H9 (cell line): ENCODE results near the gene RIBC2. TPM values are rescaled to one million over a fixed set of nuclear protein-coding genes. Genes with fewer than 3 reads are reported as not detected.

Experiments
- DNase-seq: peaks from one replicate; pipeline ENCODE4 v3.0.0-alpha.2; 2017
- H2AFZ ChIP-seq: one replicate; pipeline ENCODE4 v1.6.1; 2013; ENCODE audit warnings: mild to moderate bottlenecking, low read length, control low read depth, moderate library complexity
- H2AK5ac ChIP-seq: 2 replicates; pipeline ENCODE4 v1.6.1; 2013; ENCODE audit warnings: low read length, control low read depth, mixed read lengths; ENCODE audit not compliant: insufficient read length
- H2BK120ac ChIP-seq: one replicate; pipeline ENCODE4 v1.6.1; 2013; ENCODE audit warnings: low read depth, mild to moderate bottlenecking, low read length, control low read depth, inconsistent platforms; ENCODE audit not compliant: poor library complexity, severe bottlenecking
- H2BK12ac ChIP-seq: 2 replicates; pipeline ENCODE4 v1.6.1; 2013; ENCODE audit warnings: low read length, control low read depth, mixed read lengths, low read depth; ENCODE audit not compliant: insufficient read length
- H2BK15ac ChIP-seq: 2 replicates; pipeline ENCODE4 v1.6.1; 2013; ENCODE audit warnings: low read depth, low read length, control low read depth
- H2BK20ac ChIP-seq: one replicate; pipeline ENCODE4 v1.6.1; 2013; ENCODE audit warnings: low read depth, mild to moderate bottlenecking, low read length, control low read depth, inconsistent platforms; ENCODE audit not compliant: poor library complexity, severe bottlenecking
- H2BK5ac ChIP-seq: 2 replicates; pipeline ENCODE4 v1.6.1; 2013; ENCODE audit warnings: low read length, control low read depth, mixed read lengths; ENCODE audit not compliant: insufficient read length
- H3K14ac ChIP-seq: 2 replicates; pipeline ENCODE4 v1.6.1; 2013; ENCODE audit warnings: low read length, control low read depth; ENCODE audit not compliant: insufficient read depth
- H3K18ac ChIP-seq: 2 replicates; pipeline ENCODE4 v1.6.1; 2013; ENCODE audit warnings: low read depth, mild to moderate bottlenecking, mixed read lengths, low read length, control low read depth; ENCODE audit not compliant: insufficient read length
- H3K23ac ChIP-seq: 2 replicates; pipeline ENCODE4 v1.6.1; 2013; ENCODE audit warnings: low read length, control low read depth, mixed read lengths, low read depth; ENCODE audit not compliant: insufficient read length
- H3K23me2 ChIP-seq: 2 replicates; pipeline ENCODE4 v1.6.1; 2013; ENCODE audit warnings: low read depth, mild to moderate bottlenecking, mixed read lengths, low read length, control low read depth; ENCODE audit not compliant: insufficient read length, poor library complexity, severe bottlenecking
- H3K27ac ChIP-seq: 2 replicates; pipeline ENCODE4 v1.5.1; 2013; ENCODE audit warnings: low read length, control low read depth, mixed read lengths, low read depth; ENCODE audit not compliant: insufficient read length
- H3K27me3 ChIP-seq: 2 replicates; pipeline ENCODE4 v1.6.1; 2013; ENCODE audit warnings: low read length, control low read depth, inconsistent platforms; ENCODE audit not compliant: insufficient read depth
- H3K4ac ChIP-seq: 2 replicates; pipeline ENCODE4 v1.6.1; 2013; ENCODE audit warnings: low read depth, mild to moderate bottlenecking, control low read depth, inconsistent platforms, low read length, moderate library complexity
- H3K4me1 ChIP-seq: 2 replicates; pipeline ENCODE4 v1.6.1; 2013; ENCODE audit warnings: low read length, control low read depth, inconsistent platforms; ENCODE audit not compliant: insufficient read depth
- H3K4me2 ChIP-seq: 2 replicates; pipeline ENCODE4 v1.6.1; 2013; ENCODE audit warnings: low read length, control low read depth, mixed read lengths; ENCODE audit not compliant: insufficient read length, insufficient read depth
- H3K56ac ChIP-seq: 2 replicates; pipeline ENCODE4 v1.6.1; 2013; ENCODE audit warnings: low read depth, mild to moderate bottlenecking, mixed read lengths, low read length, control low read depth; ENCODE audit not compliant: insufficient read length
- H3K79me1 ChIP-seq: 2 replicates; pipeline ENCODE4 v1.6.1; 2013; ENCODE audit warnings: low read depth, mild to moderate bottlenecking, moderate library complexity, low read length, control low read depth, inconsistent platforms; ENCODE audit not compliant: insufficient read depth, poor library complexity, severe bottlenecking
- H3K79me2 ChIP-seq: 2 replicates; pipeline ENCODE4 v1.6.1; 2013; ENCODE audit warnings: low read length, control low read depth, inconsistent platforms; ENCODE audit not compliant: insufficient read depth
- H3K9ac ChIP-seq: 2 replicates; pipeline ENCODE4 v1.6.1; 2013; ENCODE audit warnings: low read length, control low read depth, mixed read lengths; ENCODE audit not compliant: insufficient read length; ENCODE audit errors: extremely low read depth
- H3K9me3 ChIP-seq: one replicate; pipeline ENCODE4 v1.6.1; 2013; ENCODE audit warnings: low read depth, low read length, inconsistent platforms; ENCODE audit not compliant: control insufficient read depth
- H3T11ph ChIP-seq: one replicate; pipeline ENCODE4 v1.6.1; 2013; ENCODE audit warnings: mild to moderate bottlenecking, low read length, control low read depth, inconsistent platforms
- H4K20me1 ChIP-seq: one replicate; pipeline ENCODE4 v1.6.1; 2013; ENCODE audit not compliant: control insufficient read depth, insufficient read length, insufficient read depth
- H4K5ac ChIP-seq: 2 replicates; pipeline ENCODE4 v1.6.1; 2013; ENCODE audit warnings: low read depth, mild to moderate bottlenecking, mixed read lengths, low read length, control low read depth; ENCODE audit not compliant: insufficient read length
- H4K8ac ChIP-seq: replicated peaks from 2 replicates; pipeline ENCODE4 v1.6.1; 2013; ENCODE audit warnings: low read length, control low read depth, mixed read lengths, low read depth; ENCODE audit not compliant: insufficient read length
- H4K91ac ChIP-seq: 2 replicates; pipeline ENCODE4 v1.6.1; 2013; ENCODE audit warnings: low read depth, mild to moderate bottlenecking, moderate library complexity, mixed read lengths, low read length, control low read depth; ENCODE audit not compliant: insufficient read length
- H3K27ac Mint-ChIP-seq, 3 experiments: 2 replicates in 2 of 3; 3 replicates in 1 of 3; pipeline ENCODE4 v1.8.0; 2020 to 2021; ENCODE audit warnings: mixed read lengths in 3 of 3, mild to moderate bottlenecking in 1 of 3, moderate library complexity in 1 of 3
- H3K27me3 Mint-ChIP-seq: 2 replicates; pipeline ENCODE4 v1.8.0; 2021; ENCODE audit warnings: low read depth, mild to moderate bottlenecking, moderate library complexity, mixed read lengths
- H3K36me3 Mint-ChIP-seq, 3 experiments: 2 replicates in 2 of 3; 3 replicates in 1 of 3; pipeline ENCODE4 v1.8.0; 2020 to 2021; ENCODE audit warnings: low read depth in 3 of 3, mixed read lengths in 3 of 3; ENCODE audit not compliant: insufficient read depth in 1 of 3
- H3K4me1 Mint-ChIP-seq, 2 experiments: 2 replicates each; pipeline ENCODE4 v1.8.0; 2020; ENCODE audit warnings: mixed read lengths in 2 of 2
- H3K4me3 Mint-ChIP-seq, 2 experiments: 2 replicates in 1 of 2; 3 replicates in 1 of 2; pipeline ENCODE4 v1.8.0; 2020 to 2021; ENCODE audit warnings: mild to moderate bottlenecking in 2 of 2, mixed read lengths in 2 of 2, moderate library complexity in 1 of 2
- H3K9me3 Mint-ChIP-seq, 2 experiments: 2 replicates in 1 of 2; 3 replicates in 1 of 2; pipeline ENCODE4 v1.8.0; 2020; ENCODE audit warnings: mild to moderate bottlenecking in 2 of 2, mixed read lengths in 2 of 2, moderate library complexity in 1 of 2
- CTCF ChIP-seq: fragments of 200-600 bp; sonication (generic); conservative IDR thresholded peaks from 3 replicates; pipeline ENCODE4 v1.8.0; 2021; ENCODE audit warnings: antibody characterized with exemption, mild to moderate bottlenecking
- WGBS: extraction: QIAGEN DNeasy Blood & Tissue Kit; methylation state at CpG from one replicate; pipeline ENCODE4 v1.1.7; 2013; ENCODE audit warnings: missing lambda C conversion rate, low lambda C conversion rate, mixed read lengths; ENCODE audit not compliant: insufficient read length; ENCODE audit errors: extremely low coverage; 5-methylcytosine and 5-hydroxymethylcytosine counted together
- total RNA-seq: library from RNA; stranded (reverse); gene quantifications from 2 replicates; pipeline ENCODE4 v1.2.1, GENCODE V29; 2021

RIBC2 gene
- total RNA-seq, 1 experiment from 2014 or later, result 4.1 TPM

- Mint-ChIP-seq H3K4me1 (peaks cover 3 to 8% of the 10 kb centered on the region in 2 experiments; a peak in 3 of 4 replicates), H3K27ac (no peak overlapping the region), H3K27me3 (peaks cover 16% of the 10 kb centered on the region), H3K4me3 (no peak overlapping the region), H3K9me3 (peaks cover 0 to 5% of the 10 kb centered on the region in 2 experiments; a peak in 3 of 5 replicates), H3K36me3 (peaks cover 3 to 19% (median 16%) of the 10 kb centered on the region in 3 experiments; a peak in 6 of 7 replicates)
- H2AK5ac ChIP-seq, result no peak overlapping the region
- H2BK12ac ChIP-seq, result no peak overlapping the region
- H3K27me3 ChIP-seq, result no peaks in the 10 kb centered on the region; the same call in 1 of the 2 replicates
- H3K56ac ChIP-seq, result no peak overlapping the region
- no peak overlapping the region for H2BK15ac ChIP-seq
- no peak for TF ChIP-seq CTCF
- no peak overlapping the region for H3T11ph ChIP-seq
- H4K5ac ChIP-seq, result no peak overlapping the region
- H3K4me1 ChIP-seq, result no peaks in the 10 kb centered on the region
- no peak overlapping the region for H2BK20ac ChIP-seq
- no peak overlapping the region for H2BK5ac ChIP-seq
- no CpG with 5 or more reads among the region's 6 CpGs for WGBS
- no peaks in the 10 kb centered on the region for H3K79me1 ChIP-seq
- no peak overlapping the region for H4K8ac ChIP-seq
- no peak overlapping the region for H2BK120ac ChIP-seq
- no peak overlapping the region for H2AFZ ChIP-seq
- H3K18ac ChIP-seq, result no peak overlapping the region
- no peaks in the 10 kb centered on the region for H3K9me3 ChIP-seq
- no peak for DNase-seq
- H3K4me2 ChIP-seq, result no peak overlapping the region
- H3K14ac ChIP-seq, result no peak overlapping the region
- H3K4ac ChIP-seq, result no peak overlapping the region
- H3K9ac ChIP-seq, result no peak overlapping the region
- H4K91ac ChIP-seq, result no peak overlapping the region
- H3K23me2 ChIP-seq, result peaks cover 1% of the 10 kb centered on the region
- no peak overlapping the region for H3K23ac ChIP-seq
- H3K27ac ChIP-seq, result no peak overlapping the region
- no peaks in the 10 kb centered on the region for H4K20me1 ChIP-seq
- H3K79me2 ChIP-seq, result no peaks in the 10 kb centered on the region
Observed at GRCh38 chr22:45418770-45419138, 5.3 kb downstream of the RIBC2 start.
